HPDE6-E6E7 (cell line): ENCODE results near the gene ZNF536.
"Not testable (repeated sequence)": the region's sequence is repeated elsewhere in the genome, so short reads cannot be mapped to it uniquely, and the experiment has no call there.

Source experiments
- DNase-seq: peaks from one replicate; pipeline ENCODE4 v3.0.0; 2011; ENCODE audit warnings: missing footprints; ENCODE audit errors: extremely low spot score

The ZNF536 gene

GRCh38 chr19:30388327-30388726 lies 16.1 kb downstream of the ZNF536 start:
- DNase-seq = no peak

DNA sequence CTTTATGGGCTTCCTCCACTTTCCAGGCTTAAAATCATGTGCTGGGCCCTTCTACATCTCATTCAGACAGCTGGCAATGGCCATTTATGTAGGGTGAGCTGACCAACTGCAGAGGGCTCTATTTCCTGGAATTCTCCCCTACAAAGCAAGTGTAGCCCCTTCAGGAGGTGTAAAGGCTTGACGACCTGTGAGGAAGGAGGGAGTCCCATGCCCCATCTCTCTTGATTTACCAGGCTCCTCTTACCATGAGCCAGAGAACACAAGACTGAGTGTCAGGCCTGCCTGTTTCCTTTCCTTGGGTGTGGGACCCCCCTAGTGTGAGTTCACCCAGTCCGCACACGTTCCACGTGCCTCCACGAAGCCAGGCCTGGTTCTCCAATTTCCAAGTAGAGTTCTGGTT lies 16.6 kb downstream of the ZNF536 start:
- DNase-seq = no peak

DNA sequence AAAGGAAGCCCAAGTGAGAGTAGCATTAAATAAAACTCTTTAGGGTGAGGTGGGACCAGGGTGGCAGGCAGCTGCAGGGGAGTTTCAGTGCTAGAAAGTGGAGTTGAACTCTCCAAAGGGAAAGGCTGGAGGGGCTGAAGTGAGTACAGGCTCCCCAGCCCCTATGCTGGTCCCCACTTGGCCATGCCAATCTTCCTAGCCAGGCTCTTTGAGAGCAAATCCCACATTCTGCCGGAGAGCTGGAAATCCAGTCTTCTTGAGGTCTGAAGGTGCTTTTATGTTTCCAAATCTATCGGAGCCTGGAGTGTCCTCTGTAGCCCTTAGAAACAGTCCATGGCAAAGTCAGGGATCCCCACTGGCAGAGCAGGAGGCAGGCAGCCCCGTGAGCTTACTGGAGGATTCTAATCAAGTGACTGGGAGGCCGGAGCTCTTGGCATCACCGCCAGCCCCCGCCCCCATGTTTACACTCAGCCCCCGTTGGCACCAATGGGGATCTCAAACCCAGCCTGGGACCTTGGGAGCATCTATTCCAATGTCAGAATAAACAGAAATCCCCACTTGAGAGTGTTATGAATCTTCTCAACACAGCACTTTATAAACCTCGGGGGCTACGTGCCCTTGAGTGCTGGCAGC lies 18.3 kb downstream of the ZNF536 start:
- DNase-seq = no peak

DNA sequence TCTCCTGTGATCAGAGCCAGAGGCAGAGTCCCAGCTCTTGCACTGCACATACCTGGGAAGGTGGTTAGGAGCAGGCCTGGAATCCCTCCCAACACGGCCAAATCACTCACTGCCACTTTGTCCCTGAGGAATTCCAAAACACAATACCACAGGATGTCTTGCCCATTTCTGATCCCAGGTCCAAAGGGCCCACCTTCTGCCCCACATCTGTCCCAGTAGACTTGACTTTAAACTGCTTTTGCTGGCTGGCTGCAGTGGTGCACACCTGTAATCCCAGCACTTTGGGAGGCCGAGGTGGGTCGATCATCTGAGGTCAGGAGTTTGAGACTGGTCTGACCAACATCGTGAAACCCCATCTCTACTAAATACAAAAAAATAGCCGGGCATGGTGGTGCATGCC lies 18.9 kb downstream of the ZNF536 start:
- no peak for DNase-seq

DNA sequence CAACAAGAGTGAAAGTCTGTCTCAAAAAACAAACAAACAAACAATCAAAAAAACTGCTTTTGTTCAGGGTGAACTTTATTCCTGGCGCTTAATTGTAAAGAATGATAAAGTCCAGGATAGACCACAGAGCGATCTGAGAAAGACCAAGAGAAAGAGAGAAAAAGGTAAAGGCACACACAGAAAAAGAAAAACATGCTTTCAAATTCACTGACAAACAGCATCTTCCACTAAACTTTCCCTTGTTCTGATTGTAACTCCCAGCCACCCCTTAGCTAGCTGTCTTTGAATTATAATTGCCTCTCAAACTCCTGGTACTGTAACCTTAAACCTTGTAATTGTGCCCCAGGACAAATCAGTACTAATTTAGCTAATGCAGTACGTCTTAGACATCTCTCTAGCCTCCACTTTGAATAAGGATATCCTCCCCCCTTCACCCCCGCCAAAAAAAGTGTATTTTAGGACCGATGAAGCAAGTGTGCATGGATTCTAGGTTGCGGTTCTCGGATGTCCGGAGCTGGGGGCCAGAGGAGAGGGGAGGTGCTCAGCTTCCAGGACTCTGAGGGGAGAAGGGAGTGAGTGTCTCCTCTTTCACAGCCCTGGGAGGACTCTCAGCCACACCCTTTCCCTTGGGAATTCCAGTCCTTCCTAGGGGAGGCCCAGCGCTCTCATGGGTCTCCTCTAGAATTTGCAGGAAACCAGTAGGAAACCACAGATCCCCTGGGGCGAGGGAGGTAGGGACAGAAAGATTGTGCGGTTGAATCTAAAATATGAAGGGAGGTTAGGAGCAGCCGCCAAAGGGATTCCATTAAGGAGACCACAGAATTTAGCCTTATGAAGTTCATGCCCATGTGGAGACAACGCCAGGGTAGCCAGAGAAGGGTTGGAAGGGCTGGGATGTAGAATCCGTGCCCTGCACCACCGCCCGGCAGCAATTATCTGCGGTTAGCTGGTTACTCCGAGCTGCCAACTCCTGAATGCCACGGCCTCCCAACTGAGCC lies 19.7 kb downstream of the ZNF536 start:
- no peak for DNase-seq

- DNase-seq = no peak
These were observed 20.9 kb downstream of the ZNF536 start for GRCh38 chr19:30393046-30393445.

DNA sequence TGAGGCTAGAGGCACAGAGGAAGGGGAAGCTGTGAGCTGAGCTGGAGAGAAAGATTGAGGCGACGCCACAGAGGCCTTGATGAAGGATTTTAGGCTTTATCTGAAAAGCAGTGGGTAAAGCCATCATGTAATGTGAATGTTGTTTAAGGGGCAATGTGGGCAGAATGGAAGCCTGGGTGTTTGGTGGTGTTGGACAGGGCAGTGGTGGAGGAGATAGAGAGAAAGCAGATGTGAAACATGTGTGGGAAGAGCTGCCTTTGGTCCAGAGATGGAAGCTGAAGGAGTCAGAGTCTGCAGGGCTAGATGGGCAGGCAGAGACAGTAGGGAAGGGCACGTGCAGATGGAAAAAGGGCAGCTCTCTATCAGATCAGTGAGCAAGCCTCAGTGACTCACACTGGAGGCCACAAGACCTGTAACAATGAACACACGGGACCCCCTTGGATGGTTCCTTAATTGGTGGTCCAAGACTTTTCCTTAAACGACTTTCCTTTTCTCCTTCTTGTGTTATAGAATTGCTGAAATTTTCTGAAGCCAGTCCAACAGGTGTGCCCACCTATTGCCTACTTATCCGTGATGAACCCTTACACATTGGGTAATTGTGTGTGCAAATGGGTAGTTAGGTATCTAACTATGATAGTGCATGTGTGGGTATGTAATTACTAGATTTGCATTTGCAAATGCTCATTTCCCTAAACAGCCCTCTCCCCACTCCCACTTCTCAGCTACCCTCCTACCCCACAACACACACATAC lies 21.7 kb downstream of the ZNF536 start:
- DNase-seq = no peak

DNA sequence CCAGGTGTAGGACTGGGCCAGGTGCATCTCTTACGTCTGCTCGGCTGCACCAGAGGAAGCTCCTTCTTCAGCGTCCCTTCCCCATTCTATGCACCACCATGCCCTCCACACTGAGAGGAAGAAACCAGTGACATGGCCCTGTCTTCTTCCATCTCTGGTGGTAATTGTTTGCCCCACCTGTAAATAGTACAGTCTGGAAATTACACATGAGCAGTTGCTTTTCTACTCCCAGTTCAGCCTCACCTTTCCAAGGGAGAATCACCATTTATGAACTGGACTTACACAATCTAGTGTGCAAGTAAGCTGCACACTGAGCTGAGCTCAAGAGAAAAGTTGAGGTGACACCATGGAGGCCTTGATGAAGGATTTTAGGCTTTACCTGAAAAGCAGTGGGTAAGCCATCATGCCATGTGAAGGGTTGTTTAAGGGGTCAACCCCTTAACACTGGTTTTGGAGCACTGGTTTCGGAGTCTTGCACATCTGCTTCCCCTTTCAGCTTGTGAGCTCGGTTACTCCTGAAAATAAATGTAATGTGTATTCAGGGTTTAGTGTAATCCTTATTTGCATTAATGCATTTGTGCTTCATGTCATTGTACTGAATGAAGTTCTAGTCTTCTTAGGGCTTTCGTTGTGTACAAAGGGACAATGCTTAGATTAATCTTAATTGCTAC lies 22.4 kb downstream of the ZNF536 start:
- DNase-seq = no peak

- no peak for DNase-seq
These were observed 23.1 kb downstream of the ZNF536 start for GRCh38 chr19:30395283-30395682.

- not testable (repeated sequence) for DNase-seq
These were observed 26.4 kb downstream of the ZNF536 start for GRCh38 chr19:30398539-30398938.

DNA sequence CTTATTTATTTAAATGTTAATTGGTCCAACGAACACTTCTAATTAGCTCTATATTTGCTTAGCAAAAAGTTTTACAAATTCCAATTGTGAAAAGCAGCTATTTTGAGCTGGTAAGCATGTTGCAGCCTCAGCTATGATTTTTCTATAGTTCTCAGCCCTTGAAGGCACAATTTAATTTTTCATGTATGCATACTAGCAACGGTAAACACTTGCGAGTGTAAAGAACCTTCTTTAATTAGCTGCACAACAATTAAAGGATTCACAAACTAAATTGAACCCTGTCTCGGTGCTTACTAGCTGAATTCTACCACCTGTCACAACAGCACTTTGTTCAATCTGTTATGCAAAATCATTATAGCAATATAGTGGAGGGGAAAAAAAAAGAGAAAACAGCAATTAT lies 29.8 kb downstream of the ZNF536 start:
- DNase-seq = no peak

DNA sequence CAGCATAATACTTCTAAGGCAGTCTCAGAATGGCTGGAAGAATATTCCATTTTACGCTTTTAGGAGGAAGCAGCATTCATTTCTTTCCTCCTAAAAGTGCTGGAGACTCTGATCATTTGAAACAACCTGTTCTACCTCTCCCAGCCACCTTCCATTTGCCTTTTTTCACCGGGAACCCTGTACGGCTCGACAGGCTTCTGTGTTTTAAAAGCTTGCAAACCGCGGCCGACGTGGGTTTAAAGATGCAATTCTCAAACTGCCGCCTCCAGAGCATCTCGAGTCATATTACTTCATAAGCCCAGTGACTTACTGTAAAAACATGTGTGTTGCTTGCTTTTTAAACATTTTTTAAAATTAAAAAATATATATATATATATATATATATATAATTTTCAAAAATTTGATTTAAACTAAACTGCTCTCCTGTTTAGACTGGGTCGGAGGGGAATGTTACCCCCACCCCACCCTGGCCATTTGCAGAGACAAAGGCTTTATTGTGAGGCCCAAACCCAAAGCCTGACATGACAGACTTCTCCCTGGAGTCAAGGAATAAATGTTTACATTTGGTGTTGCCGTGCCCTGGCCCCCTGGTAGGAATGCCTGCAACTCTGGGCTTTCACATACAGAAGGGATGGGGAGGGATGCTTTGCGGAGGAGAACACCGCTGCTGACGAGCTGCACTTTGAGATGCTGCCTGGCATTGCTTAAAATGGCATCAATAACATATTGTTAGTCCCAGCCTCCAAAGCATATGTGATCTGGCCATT lies 30.4 kb downstream of the ZNF536 start:
- DNase-seq = no peak

GRCh38 chr19:30403203-30403985 lies 31.2 kb downstream of the ZNF536 start:
- DNase-seq = no peak

DNA sequence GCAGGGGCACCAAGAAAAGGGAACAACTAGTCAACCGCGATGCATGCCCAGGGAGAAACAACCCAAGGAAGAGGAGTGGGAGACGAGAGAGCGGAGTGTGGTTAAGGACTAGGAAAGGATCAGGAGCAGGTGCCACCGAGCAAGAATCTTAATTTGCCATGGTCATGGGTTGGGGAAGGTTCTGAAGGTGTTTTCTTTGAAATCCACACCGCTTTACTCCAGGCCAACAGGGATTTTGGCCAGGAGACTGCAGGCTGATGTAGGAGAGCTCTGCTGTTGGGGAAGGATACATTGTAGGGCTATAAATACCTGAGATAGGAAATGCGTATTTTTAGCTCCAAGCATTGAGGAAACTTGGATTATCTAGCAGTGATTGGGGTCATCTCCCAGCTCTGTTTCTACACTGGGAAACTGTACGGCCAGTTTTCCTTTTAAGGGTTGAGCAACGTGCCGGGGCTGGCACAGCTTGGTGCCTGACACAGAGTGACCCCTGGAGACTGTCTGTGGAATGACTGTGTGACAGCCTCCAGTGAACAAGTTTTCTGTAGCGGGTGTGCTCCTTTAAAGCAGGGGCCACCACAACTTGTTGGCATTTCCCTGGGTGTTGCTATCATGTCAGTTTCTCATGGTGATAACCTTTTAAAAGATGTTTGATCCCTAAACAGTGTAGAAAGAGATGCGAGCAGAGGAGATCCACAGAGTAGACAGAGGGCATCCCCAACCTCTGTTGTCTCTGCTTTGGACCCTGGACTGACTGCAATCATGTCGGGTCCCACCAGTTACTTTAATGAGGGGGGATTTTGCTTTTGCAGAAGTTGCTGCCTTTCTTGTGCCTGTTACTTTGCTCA lies 34.3 kb downstream of the ZNF536 start:
- no peak for DNase-seq

- DNase-seq = no peak
These were observed 35.0 kb downstream of the ZNF536 start for GRCh38 chr19:30407068-30407709.

- DNase-seq = no peak
These were observed 36.6 kb downstream of the ZNF536 start for GRCh38 chr19:30408734-30409301.

- DNase-seq = no peak
These were observed 39.5 kb downstream of the ZNF536 start for GRCh38 chr19:30411714-30412113.

DNA sequence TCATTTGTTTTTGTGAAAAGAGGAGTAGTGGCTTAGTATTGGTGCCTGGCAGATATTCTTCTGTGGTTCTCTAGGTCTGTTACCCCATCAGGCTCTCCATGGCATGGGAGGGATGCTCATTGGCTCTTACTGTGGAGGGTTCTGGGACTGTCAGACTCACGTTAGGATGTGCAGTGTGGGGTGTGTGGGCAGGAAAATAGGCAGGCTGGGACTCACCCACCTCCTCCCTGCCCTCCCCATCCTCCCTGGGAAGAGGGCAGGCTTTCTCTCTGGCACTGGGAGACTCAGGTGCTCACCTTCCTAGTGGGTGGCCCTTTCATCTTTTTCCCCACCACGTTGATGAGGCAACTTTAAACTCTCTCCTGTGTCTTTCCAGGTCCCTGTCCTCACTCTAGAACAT lies 44.2 kb downstream of the ZNF536 start:
- no peak for DNase-seq
